Stimulated activated CD8-positive, alpha-beta memory T cell treated with anti-CD3 and anti-CD28 coated beads, Interleukin-7, amount 100 ng/mL, for 1 hour (primary cell): ENCODE measurements around the gene SLC22A25.
"Not testable (repeated sequence)": the region's sequence is repeated elsewhere in the genome, so short reads cannot be mapped to it uniquely, and the experiment has no call there.

Source experiments
- DNase-seq, 2 donors: peaks; one replicate each; pipeline ENCODE4 v3.0.0-alpha.2; 2020; ENCODE audit warnings: low read depth in 2 of 2

The SLC22A25 gene

GRCh38 chr11:63243533-63243932 lies at the start of gene SLC22A25:
SLC22A25 (minus strand) TSS chr11:63243599; CDS start chr11:63229652, 13,947 bp downstream.
- no peak for DNase-seq

- no peak for DNase-seq
Observed at GRCh38 chr11:63290285-63290684, 46.9 kb upstream of the SLC22A25 start.

DNA sequence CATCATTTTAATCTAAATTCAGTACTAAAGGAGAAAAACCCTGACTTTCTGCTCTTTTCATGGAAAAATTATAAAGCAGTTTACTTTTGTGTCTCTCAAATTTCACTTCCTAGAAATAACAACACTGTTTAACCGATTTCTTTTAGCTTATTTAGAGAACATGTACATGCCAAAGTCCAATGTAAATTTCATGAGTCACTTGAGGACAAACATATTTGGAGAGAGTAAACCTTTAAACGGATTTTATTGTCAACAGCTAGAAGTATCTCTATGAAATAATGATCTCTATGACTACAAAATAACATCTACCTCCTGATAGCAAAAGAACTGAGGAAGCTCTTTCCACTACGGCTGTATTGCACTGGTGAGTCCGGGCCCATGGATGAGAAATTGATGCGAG lies 46.3 kb upstream of the SLC22A25 start:
- DNase-seq: no peak

- no peak for DNase-seq
Observed at GRCh38 chr11:63282579-63282978, 39.2 kb upstream of the SLC22A25 start.

DNA sequence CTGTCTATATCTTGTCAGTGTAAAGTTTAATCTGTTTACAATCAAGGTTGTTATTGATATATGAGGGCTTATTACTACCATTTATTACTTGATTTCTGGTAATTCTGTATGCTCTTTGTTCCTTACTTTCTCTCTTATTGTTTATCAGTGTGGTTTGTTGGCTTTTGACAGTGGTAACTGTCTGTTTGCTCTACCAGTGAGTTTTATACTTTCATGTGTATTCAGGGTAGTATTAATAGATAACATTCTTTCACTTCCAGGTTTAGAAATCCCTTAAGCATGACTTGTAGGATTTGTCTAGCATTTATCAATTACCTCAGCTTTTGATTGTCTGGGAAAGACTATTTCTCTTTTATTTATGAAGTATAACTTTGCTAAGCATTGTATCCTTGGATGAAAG lies 37.5 kb upstream of the SLC22A25 start:
- DNase-seq: no peak

DNA sequence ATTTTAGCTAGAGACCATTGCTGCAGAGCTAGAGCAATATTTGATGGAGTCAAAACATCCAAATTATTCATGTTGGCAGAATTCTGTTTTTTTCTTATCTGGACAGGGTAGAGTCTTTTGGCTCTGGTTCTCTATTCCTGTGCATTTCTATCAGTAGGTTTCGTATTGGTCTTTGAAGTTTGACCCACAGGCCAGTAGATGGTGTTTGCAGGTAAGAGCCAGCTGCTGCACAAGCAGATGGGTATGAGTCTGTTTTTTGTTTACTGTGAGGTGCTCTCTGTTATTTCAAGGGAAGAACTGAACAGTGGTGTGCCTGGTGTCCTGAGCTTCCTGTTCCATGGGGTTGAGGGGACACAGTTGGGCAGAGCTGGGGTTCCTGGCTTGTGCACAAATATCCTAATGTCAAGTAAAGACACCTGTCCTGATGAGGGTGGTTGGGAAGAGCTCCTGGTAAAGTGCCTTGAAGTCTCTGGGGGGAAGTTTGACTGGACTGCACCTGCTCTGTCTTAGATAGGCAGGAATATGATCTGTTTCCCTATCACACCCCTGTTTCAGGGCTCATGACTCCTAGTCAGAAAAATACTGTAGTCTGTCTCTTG lies 34.0 kb upstream of the SLC22A25 start:
- no peak for DNase-seq

- no peak for DNase-seq
Observed at GRCh38 chr11:63274776-63275175, 31.4 kb upstream of the SLC22A25 start.

DNA sequence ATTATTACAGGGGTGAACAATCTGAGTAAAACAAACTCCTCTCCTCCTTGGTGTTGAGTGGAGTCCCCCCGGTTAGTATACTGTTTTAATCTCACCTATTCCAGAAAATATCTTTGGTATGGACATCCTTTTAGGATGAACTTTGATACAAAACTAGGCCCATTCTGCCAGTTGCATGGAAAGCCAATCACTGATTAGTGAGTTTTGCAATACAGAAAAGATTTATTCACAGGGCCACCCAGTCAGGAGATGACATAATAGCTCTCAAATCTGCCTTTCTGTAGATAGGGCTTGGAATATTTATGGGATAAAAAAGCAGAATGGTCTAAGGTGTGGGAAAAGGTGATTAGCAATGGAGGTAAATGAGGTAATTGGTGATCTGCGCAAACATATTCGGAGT lies 30.3 kb upstream of the SLC22A25 start:
- no peak for DNase-seq

DNA sequence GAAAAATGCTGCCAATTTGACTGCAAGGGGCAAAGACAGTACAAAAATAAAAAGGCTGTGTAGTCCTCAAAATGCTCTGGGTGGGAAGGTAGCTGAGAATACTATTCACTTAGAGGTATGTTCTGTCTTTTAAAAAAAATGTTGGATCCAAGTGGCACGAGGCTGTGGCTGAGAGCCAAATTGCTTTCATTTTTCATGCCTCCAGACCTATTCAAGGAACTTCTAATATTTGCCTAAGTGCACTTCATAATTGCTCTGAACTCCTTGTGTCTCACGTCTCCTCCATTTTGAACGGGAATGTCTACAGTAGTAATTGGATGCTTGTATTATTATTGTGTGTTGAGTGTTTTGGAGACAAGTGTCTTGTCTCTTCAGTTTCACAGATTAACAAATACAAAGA lies 19.1 kb upstream of the SLC22A25 start:
- no peak for DNase-seq

DNA sequence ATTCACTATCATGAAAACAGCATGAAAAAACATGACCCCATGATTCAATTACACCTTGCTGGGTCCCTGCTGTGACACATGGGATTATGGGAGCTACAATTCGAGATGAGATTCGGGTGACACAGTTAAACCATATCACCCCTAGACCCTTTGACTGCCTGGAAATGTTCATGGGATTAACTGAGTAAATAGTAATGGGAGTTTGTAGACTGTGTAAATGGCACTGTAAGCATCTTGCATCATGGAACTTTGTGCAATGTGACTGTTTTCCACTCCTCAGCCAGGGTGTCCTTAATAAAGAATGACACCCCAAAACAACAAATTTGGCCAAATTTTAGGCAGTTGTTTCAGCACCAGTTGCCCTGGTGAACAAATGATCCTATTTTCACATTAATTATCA lies 7.9 kb upstream of the SLC22A25 start:
- DNase-seq: no peak

DNA sequence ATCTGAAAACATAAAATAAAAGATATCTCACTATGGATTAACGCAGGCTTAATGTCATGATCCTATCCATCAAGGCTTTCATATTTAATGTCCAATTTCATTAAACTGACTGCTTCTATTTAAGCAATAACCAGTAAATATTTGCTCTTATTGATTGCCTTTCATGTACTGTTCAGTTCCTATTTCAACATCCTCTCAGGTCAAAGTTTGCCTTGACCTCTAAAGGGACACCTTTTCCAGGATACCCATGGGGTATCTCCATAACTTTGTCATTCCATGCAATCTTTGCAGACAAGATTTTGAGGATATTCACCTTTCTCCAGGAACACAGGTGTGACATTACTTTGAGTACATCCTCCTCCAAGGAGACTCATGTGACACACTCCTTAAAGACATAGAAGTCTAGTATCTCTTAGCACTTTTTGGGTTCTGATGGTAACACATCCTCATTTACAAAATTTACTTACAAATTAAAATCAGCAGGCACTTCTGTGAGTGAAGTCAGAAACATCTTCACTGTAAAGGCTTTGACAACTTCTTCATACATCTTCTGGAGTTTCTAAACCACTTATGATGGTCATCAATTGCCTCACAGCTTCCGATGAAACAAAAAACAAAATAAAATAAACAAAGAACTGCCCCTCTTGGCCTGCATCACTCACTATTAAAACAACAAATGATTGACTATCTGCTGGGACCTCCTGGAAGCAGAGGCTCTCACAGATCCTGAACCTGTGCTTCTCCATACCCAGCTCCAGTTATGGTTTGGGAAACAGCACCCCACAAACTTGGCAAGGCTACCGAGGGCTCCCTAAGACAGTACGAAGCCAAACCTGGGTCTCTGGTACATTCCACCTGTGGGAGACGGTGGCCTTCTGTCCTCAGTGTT lies 7.0 kb upstream of the SLC22A25 start:
- no peak for DNase-seq

DNA sequence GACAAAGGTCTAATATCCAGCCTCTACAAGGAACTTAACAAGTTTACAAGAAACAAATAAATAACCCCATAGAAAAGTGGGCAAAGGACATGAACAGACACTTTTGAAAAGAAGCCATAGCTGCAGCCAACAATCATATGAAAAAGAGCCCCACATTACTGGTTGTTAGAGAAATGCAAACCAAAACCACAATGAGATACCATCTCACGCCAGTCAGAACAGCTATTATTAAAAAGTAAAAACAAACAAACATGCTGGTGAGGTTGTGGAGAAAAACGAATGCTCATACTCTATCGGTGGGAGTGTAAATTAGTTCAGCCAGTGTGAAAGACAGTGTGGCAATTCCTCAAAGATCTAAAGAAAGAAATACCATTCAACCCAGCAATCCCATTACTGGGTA lies 5.6 kb upstream of the SLC22A25 start:
- no peak for DNase-seq

DNA sequence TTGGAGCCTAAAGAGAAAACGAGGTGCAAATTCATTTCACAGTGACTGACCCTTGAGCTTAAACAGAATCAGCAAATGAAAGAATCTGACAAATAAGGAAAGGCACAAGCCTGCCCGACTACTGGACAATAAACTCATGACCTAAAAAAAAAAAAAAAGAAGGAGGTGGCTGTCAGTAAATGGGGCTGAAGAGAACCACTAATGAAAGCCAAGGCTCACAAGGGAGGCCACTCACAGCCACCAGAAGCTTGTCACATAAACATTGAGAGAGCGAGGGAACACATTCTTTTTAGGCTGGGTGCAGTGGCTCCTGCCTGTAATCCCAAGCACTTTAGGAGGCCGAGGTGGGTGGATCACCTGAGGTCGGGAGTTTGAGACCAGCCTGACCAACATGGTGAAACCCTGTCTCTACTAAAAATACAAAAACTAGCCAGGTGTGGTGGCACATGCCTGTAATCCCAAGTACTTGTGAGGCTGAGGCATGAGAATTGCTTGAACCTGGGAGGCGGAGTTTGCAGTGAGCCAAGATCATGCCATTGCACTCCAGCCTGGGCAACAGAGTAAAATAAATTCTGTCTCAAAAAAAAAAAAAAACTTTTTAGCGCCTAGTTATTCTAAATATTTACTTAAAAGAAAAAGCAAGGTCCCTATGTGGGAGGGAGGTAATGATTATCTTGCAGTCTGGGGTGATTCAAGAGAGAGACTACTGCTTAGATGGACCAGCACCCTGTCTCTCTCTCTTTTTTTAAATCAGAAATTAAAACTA lies 4.0 kb upstream of the SLC22A25 start:
- not testable (repeated sequence) for DNase-seq

DNA sequence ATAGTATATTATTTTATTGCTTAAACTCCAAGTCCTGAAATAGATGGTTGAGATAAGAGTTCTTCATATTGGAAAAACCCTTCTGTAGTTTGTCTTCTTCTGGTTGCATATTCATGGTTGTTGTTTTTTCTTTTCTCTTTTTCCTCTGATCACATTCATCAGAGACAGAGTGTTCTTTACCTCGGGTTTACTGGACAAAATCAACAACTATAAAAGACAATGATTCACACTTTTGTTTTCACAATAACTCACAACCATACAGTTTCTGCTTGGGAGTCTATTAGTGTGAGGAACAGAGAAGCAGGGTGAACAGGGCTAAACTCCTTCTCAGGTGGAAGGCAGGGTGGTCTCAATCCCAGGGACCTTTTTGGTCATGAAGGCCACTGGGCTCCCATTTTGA lies 2.6 kb upstream of the SLC22A25 start:
- DNase-seq: no peak

DNA sequence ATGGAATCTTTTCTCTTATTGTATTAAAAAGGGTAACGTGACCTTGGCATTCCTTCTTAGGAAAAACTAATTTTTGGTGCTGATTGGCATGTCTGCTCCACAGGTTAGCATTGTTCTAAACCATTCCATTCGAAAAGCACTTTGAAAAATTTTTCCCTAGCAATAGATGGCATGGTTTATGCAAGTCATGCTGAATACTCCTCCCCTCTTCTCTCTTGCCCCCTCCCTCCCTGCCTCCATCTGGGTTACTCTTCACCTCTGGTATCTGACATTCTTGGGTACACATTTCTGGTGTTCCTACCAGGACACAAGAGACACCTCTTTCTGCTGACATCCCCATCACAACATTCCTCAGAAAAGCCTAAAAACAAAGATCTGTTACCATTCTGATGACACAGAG lies 1.5 kb upstream of the SLC22A25 start:
- DNase-seq: no peak

DNA sequence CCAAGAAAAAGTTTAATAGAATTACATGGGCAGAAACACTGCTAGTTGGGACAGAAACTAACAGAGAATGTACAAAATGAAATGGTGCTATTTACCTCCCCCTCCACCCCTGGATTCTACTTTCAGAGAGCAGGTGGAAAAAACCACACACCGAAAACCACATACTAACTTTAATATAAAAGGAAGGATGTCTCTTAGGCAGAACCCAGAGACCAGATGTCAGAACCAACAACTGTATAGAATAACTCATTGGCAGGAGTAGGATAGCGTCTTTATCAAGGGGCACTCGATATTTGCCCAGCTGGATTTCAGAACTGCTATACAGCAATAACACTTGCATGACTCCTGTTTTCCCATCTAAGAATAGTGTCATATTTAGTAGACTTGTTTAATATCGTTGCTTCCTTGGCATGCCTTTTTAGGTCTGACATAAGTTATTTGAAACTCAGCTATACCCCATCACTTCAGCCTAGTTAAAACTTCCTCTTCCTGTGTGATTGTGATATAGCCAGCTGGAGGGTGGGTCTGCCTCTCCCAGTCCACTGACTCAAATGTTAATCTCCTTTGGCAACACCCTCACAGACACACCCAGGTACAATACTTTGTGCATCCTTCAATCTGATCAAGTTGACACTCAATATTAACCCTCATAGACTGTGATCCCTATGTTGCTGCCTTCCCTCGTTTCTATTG lies 1.2 kb downstream of the SLC22A25 start:
- no peak for DNase-seq

- DNase-seq: no peak
Observed at GRCh38 chr11:63240791-63241379, 2.5 kb downstream of the SLC22A25 start.

GRCh38 chr11:63240098-63240497 lies 3.3 kb downstream of the SLC22A25 start:
- DNase-seq: no peak

GRCh38 chr11:63239254-63239653 lies 4.1 kb downstream of the SLC22A25 start:
- no peak for DNase-seq

DNA sequence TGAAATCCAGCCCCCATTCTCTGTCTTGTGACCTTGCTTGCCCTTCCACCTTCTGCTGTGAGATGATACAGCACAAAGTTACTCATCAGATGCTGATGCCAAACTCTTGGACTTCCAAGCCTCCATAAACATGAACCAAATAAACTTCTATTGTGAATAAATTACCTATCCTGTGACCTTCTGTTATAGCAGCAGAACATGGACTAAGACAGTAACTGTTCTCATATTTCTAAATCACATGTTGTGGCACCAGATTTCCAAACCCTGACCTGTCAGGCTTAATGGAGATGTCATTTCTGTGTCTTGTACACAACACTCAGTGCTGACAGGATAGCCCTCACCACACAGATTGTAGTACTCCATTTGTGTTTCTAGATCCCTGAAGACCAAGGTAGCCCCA lies 6.0 kb downstream of the SLC22A25 start:
- no peak for DNase-seq
